Upper lobe of right lung (tissue), 1 donor: ENCODE results near the gene ALDH1A3. TPM values are rescaled to one million over a fixed set of nuclear protein-coding genes. Genes with fewer than 3 reads are reported as not detected.

Experiments used
- ATAC-seq: fragments of 200-7000 bp; cut with Tn5 transposase; one replicate; pipeline ENCODE4 v1.9.1; 2020; ENCODE audit warnings: mild to moderate bottlenecking, moderate library complexity
- DNase-seq: peaks from one replicate; pipeline ENCODE4 v3.0.0-alpha.2; 2020
- H3K27ac ChIP-seq: fragments of 200-600 bp; one replicate; pipeline ENCODE4 v1.8.0; 2022
- H3K27me3 ChIP-seq: fragments of 200-600 bp; one replicate; pipeline ENCODE4 v1.8.0; 2022; ENCODE audit warnings: mild to moderate bottlenecking
- H3K36me3 ChIP-seq: fragments of 200-600 bp; one replicate; pipeline ENCODE4 v1.8.0; 2022
- H3K4me1 ChIP-seq: fragments of 200-600 bp; one replicate; pipeline ENCODE4 v1.8.0; 2022
- H3K4me3 ChIP-seq: fragments of 200-600 bp; one replicate; pipeline ENCODE4 v1.8.0; 2022; ENCODE audit warnings: mild to moderate bottlenecking
- H3K9me3 ChIP-seq: fragments of 200-600 bp; one replicate; pipeline ENCODE4 v1.8.0; 2022
- intact Hi-C: fragments of 100-400 bp; cut with DNase I; formaldehyde crosslinking; loops from one replicate; pipeline ENCODE4 v1.11.0; 2022
- total RNA-seq: library from RNA; stranded (reverse); fragmentation: NEBNext Ultra II Directional; extraction: Animal tissue kit (Norgen Biotek cat#: 25700); gene quantifications from one replicate; pipeline ENCODE4 v1.2.1, GENCODE V29; 2021
- TF ChIP-seq, protein P1 (sequence below): fragments of 200-600 bp; IDR thresholded peaks from one replicate; pipeline ENCODE4 v1.8.0; 2022; ENCODE audit warnings: antibody characterized with exemption
- donor health status: DM: no; HTN: yes; CAD: no; lungs with severe emphysema.

The ALDH1A3 gene
- total RNA-seq, 1 donor from 2014 or later, result 9.9 TPM

DNA sequence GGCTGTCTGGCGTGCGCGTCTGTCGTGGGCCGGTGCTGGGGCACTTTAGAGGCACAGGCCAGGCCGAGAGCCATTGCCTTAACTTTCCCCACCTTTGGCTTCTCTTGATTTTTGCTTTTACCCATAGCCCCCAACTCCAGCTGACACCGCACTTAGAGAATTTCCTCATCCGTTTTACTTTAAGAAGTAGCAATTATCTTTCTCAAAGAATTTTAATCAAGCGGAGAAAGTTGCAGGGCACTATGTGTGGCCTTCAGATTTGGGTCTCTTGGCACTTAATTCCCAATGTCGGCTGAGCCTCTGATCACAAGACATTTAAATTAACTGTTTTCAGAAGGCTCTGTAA, 1.2 kb downstream of the ALDH1A3 start:
- H3K27ac ChIP-seq, result no peak overlapping the region
- intact Hi-C loops, result no loop called here
- H3K36me3 ChIP-seq, result no peaks in the 10 kb centered on the region
- no peak for ATAC-seq
- H3K4me1 ChIP-seq, result no peaks in the 10 kb centered on the region
- H3K27me3 ChIP-seq, result peaks cover 57% of the 10 kb centered on the region
- no peak for DNase-seq
- peak overlapping the region; percentile 45 for H3K4me3 ChIP-seq
- TF ChIP-seq, protein P1, sequence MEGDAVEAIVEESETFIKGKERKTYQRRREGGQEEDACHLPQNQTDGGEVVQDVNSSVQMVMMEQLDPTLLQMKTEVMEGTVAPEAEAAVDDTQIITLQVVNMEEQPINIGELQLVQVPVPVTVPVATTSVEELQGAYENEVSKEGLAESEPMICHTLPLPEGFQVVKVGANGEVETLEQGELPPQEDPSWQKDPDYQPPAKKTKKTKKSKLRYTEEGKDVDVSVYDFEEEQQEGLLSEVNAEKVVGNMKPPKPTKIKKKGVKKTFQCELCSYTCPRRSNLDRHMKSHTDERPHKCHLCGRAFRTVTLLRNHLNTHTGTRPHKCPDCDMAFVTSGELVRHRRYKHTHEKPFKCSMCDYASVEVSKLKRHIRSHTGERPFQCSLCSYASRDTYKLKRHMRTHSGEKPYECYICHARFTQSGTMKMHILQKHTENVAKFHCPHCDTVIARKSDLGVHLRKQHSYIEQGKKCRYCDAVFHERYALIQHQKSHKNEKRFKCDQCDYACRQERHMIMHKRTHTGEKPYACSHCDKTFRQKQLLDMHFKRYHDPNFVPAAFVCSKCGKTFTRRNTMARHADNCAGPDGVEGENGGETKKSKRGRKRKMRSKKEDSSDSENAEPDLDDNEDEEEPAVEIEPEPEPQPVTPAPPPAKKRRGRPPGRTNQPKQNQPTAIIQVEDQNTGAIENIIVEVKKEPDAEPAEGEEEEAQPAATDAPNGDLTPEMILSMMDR, result no peak
- no peaks in the 10 kb centered on the region for H3K9me3 ChIP-seq

DNA sequence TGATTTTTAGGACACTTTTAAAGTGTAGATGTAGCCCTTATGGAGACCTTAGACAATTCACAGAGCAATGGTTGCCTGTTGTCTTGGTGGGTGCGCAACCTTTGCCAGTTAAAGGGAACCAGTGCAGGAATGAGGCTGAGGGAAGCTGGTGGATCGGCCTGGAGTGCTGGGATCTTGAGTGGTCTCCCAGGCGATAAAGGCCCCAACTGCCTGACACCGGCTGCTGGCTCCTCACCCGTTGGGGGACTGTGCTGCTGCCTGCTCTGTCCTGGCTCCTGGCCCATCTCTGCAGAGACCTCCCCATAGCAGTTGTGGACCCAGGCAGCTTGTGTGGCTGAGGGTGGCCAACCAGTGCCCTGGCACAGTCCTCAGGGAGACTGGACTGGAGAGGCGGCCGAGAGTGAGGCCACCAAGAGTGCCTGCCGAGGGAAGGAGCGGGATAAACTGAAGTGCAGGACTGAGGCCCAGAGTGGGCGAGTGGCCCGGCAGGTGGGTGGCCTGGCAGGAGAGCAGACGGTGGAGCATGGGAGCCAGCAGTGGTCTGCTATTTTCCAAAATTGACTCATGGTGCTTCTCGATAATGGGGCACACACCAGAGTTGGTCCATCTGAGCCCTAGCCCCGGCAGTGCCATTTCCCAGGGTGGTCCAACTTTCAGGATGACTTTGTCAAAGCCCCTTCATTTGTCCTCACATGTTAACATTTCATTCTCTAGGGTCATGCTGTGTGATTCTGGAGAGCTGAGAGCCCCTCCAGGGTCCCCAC, 2.1 kb downstream of the ALDH1A3 start:
- no peak for ATAC-seq
- H3K27me3 ChIP-seq, result peaks cover 60% of the 10 kb centered on the region
- no peaks in the 10 kb centered on the region for H3K4me1 ChIP-seq
- no peak overlapping the region for H3K4me3 ChIP-seq
- no peaks in the 10 kb centered on the region for H3K36me3 ChIP-seq
- intact Hi-C loops, result no loop called here
- TF ChIP-seq, protein P1, result no peak
- H3K27ac ChIP-seq, result no peak overlapping the region
- H3K9me3 ChIP-seq, result no peaks in the 10 kb centered on the region
- DNase-seq, result no peak

DNA sequence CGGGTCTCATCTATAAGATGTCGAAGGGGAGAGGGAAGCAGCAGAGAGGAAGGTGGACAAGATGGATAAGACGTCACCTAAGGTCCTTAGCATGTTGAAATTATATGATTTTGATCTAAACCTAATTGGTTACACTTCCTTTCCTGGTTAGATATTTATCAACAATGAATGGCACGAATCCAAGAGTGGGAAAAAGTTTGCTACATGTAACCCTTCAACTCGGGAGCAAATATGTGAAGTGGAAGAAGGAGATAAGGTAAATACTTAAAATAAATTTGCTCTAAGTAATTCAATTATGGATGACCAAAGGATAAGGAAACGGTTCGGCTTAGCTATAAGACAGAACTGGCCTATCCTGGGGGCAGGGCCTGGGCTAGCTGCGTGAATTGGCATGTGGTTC, 5.5 kb downstream of the ALDH1A3 start:
- Histone ChIP-seq H3K27me3 (peaks cover 52% of the 10 kb centered on the region), H3K4me3 (no peak overlapping the region), H3K9me3 (no peaks in the 10 kb centered on the region), H3K27ac (no peak overlapping the region), H3K4me1 (peaks cover 5% of the 10 kb centered on the region), H3K36me3 (no peaks in the 10 kb centered on the region)
- intact Hi-C loops, result no loop called here
- ATAC-seq (no peak), DNase-seq (no peak)
- TF ChIP-seq, protein P1, result no peak

DNA sequence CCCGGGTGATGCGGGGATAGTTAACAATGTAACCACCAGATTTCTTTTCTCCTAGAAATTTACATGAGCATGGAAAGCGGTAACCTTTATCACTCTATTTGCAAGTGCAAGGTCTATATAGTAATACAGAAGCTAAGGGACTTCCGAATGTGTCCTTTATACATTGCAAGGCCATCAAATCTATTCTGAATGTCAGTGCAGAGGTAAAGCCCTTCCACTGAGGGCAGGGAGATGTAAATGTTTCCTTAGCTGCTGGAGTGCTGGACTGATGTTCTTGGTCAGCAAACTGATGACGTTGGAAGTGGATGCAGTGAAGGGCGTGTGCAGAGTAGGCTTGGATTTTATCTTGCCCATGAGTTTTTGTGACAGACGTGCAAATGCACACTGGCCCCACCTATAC, 6.2 kb downstream of the ALDH1A3 start:
- Histone ChIP-seq H3K9me3 (no peaks in the 10 kb centered on the region), H3K27ac (no peak overlapping the region), H3K36me3 (no peaks in the 10 kb centered on the region), H3K4me1 (peaks cover 5% of the 10 kb centered on the region), H3K27me3 (peaks cover 47% of the 10 kb centered on the region), H3K4me3 (no peak overlapping the region)
- ATAC-seq (no peak), DNase-seq (no peak)
- intact Hi-C loops, result no loop called here
- TF ChIP-seq, protein P1, result no peak

DNA sequence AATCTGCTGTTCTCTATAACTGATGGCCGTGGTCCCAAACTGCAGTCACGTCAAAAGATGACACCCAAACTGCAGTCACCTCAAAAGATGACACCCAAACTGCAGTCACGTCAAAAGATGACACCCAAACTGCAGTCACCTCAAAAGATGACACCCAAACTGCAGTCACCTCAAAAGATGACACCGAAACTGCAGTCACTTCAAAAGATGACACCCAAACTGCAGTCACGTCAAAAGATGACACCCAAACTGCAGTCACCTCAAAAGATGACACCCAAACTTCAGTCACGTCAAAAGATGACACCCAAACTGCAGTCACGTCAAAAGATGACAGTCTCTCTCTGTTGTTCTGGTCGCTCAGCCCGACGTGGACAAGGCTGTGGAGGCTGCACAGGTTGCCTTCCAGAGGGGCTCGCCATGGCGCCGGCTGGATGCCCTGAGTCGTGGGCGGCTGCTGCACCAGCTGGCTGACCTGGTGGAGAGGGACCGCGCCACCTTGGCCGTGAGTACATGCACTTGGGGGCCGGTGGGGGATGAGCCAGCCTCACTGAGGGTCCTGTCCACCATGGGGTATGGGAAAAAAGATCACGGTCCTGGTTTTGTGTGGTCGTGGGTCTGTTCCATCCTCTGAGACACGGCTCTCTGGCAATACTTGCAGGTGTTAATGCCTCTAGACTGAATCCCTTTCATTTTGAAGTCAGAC, 7.7 kb downstream of the ALDH1A3 start:
- Histone ChIP-seq H3K4me1 (peaks cover 5% of the 10 kb centered on the region), H3K9me3 (no peaks in the 10 kb centered on the region), H3K27ac (no peak overlapping the region), H3K4me3 (no peak overlapping the region), H3K36me3 (no peaks in the 10 kb centered on the region), H3K27me3 (peaks cover 37% of the 10 kb centered on the region)
- DNase-seq (no peak), ATAC-seq (no peak)
- intact Hi-C loops, result no loop called here
- TF ChIP-seq, protein P1, result no peak
